NCI-H146 treated with DMSO at 0.1 percent for 48 hours (cell line): ENCODE data around the gene LRRC55.

Experiments
- DNase-seq: peaks from one replicate; lab custom pipeline; 2025; ENCODE audit not compliant: unreplicated experiment; lab: John Stamatoyannopoulos, UW

Gene LRRC55

GRCh38 chr11:57200917-57201316, 19.2 kb downstream of the LRRC55 start:
- no peak for DNase-seq

- DNase-seq: no peak
These were observed 20.5 kb downstream of the LRRC55 start for GRCh38 chr11:57202281-57202680.

DNA sequence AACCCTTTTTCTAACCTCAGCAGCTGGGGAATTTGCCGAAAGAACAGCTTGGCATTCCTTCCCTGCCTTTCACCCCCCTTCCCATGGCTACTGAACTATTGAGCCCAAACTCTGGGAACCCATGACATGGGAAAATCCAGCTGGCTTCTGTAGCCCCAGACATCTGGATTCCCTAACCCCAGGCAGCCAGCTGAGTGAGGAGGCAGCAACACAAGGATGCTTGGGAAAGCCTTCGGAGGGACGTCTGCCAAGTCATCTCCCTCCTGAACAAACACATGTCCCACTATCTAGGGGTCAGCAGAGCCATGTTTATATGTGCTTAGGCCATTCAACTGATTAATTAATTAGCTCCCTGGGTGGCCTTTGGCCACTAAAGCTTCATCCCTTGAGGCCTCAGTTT, 21.6 kb downstream of the LRRC55 start:
- no peak for DNase-seq

DNA sequence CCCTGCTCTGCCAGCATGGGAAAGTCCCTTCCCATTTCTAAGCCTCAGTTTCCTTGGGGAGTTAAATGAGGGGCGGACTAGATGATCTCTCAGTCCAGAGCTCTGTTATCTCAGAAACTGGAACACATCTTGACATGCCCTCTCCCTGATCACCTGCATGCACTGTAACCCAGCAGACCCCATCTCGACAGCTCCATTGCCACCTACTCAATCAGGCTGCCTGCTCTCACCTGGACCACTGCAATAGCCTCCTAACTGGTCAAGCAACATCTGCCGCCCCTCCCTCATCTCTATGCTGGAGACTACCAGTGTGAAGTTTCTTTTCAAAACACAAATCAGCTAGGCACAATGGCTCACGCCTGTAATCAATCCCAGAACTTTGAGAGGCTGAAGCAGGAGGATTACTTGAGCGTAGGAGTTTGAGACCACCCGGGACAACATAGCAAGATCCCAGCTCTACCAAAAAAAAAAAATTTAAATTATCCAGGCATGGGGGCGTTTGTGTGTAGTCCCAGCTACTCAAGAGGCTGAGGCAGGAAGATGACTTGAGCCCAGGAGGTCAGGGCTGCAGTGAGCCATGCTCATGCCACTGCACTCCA, 22.2 kb downstream of the LRRC55 start:
- DNase-seq: no peak

GRCh38 chr11:57205041-57205641, 23.4 kb downstream of the LRRC55 start:
- no peak for DNase-seq

DNA sequence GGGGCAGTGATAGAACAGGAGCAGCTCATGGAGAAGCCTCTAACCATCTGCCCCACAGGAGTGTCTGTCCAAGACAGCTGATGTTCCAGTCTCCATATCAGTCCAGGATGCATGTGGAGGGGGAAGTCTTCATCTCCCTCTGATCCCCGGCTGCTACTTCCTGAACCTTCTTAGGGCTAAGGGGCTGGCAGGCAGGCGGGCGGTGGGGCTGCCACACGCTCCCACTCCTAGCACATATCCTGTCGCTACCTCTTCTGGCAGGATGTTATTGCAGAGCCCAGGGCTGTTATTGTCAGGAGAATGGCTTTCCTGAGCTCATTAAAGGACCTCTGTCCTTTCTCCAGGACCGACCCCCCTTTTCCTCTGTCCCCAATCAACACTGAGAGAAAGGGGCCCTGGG, 25.4 kb downstream of the LRRC55 start:
- no peak for DNase-seq

DNA sequence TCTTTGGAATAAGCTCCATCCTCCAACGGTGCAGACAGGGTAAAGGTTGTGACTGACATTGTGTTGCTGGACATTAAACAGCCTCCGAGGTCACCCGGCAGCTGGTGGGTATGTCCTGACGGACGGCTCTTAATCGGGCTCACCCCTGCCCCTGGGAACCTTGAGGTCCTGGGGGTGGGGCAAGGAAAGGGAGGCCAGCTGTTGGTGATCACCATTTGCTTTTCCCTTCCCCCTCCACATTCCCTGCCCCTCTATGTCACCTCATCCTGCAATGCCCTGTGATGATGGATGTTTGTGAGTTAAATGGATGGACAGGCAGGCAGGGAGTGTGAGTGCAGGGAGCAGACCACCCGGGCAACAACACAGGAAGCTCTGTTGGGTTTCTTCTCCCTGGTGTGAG, 29.0 kb downstream of the LRRC55 start:
- DNase-seq: no peak

DNA sequence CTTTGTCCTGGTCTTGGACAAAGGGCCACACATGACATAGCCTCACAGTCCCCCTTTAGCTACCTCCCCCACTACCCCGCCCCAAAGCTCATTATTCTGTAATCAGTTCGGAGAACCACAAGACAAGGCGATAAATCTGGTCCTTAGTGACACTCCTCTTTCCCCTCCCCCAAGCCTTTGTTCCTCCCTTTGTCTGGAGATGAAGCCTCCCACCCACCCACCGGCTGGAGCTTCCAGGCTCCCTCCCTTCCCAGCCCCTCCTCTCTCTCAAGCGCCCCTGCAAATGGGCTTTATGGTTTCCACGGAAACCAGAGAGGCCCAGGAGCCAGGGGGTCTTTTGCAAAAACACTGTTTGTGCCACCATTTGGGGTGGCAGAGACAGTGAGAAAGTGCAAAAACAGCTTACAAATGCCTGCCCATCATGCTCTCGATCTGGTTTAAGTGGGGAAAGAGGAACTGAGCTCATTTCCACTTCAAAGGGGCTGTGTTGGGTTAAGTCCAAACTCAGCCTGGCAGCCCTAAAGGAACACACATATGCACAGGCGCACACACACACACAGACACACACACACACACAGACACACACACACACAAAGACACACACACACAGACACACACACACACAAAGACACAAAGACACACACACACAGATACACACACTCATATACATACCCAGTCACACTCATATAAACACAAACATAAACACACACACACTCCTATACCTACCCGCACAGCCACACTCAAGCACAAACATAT, 31.8 kb downstream of the LRRC55 start:
- no peak for DNase-seq

- DNase-seq: no peak
These were observed 32.3 kb downstream of the LRRC55 start for GRCh38 chr11:57214098-57214417.

- no peak for DNase-seq
These were observed 32.7 kb downstream of the LRRC55 start for GRCh38 chr11:57214494-57214893.

DNA sequence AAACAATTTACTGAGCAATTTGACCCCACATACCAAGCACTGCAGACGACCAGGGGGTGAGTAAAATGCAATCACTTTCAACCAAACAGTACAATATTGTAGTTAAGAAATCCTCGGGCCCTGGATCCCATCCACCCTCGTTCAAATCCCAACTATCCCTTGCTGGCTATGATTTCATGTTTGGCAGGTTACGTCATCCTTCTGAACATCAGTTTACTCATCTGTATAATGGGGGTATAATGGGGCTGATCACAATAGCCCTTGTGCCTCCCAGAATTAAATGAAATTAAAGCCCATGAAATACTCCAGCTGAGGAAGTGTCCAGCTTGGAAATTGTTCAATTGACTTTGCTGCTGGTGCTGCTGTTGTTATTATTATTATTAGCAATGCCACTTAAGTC, 34.7 kb downstream of the LRRC55 start:
- no peak for DNase-seq

- no peak for DNase-seq
These were observed 35.3 kb downstream of the LRRC55 start for GRCh38 chr11:57217053-57217452.

GRCh38 chr11:57219021-57219627, 37.4 kb downstream of the LRRC55 start:
- DNase-seq: no peak

DNA sequence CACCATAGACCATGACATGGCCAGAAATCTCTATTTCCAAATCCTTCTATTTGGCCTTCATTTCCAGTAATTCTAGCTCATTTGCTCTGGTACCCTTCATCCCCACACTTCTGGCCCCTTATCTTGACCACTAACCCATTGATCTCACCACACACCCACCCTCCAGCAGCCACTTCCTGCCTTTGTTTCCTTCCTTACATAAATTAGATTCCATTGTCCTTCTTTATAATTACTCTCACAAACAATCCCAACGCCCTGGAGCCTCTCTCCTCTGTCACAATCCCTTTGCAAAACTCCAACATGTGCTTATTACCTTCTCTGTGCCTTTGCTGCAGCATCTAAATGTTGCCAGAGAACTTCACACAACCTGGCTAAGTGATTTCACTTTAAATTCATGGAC, 40.5 kb downstream of the LRRC55 start:
- no peak for DNase-seq

GRCh38 chr11:57223601-57224000, 41.8 kb downstream of the LRRC55 start:
- DNase-seq: no peak

DNA sequence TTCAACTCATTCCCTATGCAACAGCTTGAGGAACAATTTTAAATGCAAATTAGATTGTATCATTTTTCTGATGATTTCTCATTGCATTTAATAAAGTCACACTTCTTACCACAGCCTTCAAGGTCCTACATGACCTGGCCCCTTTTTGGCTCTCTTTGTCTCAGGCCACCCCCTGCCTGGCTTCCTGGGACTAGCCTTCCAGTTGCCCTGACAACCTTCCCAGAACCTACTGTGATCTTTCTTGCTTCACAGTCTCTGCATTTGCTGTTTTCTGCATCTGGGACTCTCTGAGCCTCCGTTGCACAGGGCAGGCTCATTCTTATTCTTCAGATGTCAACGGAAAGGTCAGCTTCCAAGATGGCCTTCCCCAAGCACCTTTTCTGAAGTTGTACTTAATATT, 42.4 kb downstream of the LRRC55 start:
- DNase-seq: no peak

DNA sequence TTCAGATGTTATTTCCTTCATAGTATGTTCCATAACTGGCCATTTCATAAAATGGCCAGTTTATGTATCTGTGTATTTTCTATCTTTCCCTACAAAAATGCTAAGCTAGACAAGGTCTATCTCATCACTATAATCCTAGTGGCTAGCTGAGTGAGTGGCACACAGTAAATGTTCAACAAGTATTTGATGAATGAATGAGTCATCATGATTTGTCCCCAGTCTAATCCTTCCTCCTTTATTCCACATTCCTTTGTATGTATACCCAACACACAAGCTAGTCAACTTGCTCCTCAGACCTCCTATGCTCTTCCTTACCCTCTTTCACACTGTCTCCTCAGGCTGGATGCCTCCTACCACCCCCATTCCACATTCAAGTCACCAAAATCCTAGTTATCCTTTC, 42.8 kb downstream of the LRRC55 start:
- no peak for DNase-seq

GRCh38 chr11:57228600-57228999, 46.8 kb downstream of the LRRC55 start:
- DNase-seq: no peak

GRCh38 chr11:57230316-57230715, 48.6 kb downstream of the LRRC55 start:
- no peak for DNase-seq

GRCh38 chr11:57230791-57231538, 49.2 kb downstream of the LRRC55 start:
- no peak for DNase-seq

GRCh38 chr11:57231539-57232253, 49.9 kb downstream of the LRRC55 start:
- no peak for DNase-seq
